ENCODE measurements around the gene ACTRT3. TPM values are rescaled to one million over a fixed set of nuclear protein-coding genes. Genes with fewer than 3 reads are reported as not detected.

The ACTRT3 gene
- total and polyA plus RNA-seq, 2 donors (not counting 3 experiments of a cell fraction or from before 2014, with no cell fraction given): 2.6 to 3.3 TPM

DNA sequence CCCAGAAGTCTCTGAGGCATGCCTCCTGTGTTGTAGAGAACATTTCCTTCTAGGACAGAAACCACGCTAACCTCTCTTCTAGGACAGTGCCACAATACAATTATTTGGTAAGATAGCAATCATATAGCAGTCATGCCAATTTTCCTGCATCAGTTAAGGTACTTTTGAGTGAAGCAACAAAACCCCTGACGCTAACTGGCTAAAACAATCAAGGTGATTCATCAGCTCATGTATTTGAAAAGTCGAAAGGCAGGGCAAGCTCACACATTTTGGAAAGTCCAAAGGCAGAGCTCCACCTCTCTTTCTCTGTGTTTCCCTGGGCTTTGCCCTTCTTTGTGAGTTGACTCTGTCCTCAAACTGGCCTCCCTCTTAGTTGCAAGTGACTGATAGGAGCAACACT is 14.7 kb downstream of the ACTRT3 start:
- no peak overlapping the region for H3K9ac ChIP-seq (replicated peaks; ENCODE audit: extremely low read depth, insufficient read depth, low read length)
- H3K36me3 ChIP-seq (ENCODE audit: control insufficient read depth in 2 of 2, extremely low read depth in 1 of 2, insufficient read depth in 2 of 2, low read length in 2 of 2): no peaks in the 10 kb centered on the region
- no TSS peak for BruUV-seq (replicated peaks)
- no peak overlapping the region for H3K4me2 ChIP-seq (ENCODE audit: insufficient read depth, low read length)
- dilution Hi-C loops (cut with MboI; ENCODE audit: extremely low pct_ligation_motif_present, low sequenced_read_pairs): no loop called here
- no peak for FAIRE-seq
- H2AFZ ChIP-seq (ENCODE audit: low read depth, low read length): no peak overlapping the region
- H3K9me1 ChIP-seq (replicated peaks; ENCODE audit: control insufficient read depth, extremely low read depth, insufficient read depth, low read length): no peaks in the 10 kb centered on the region
- intact Hi-C loops (cut with micrococcal nuclease): no loop called here
- ChIA-PET POLR2A (no interaction called here), CTCF (interaction anchor here (1.9 kb wide), 1 partner anchor 9 kb away, joined by 4 read pairs; no protein-coding TSS in a partner anchor)
- peaks cover 6% of the 10 kb centered on the region for H3K4me1 ChIP-seq (ENCODE audit: control insufficient read depth, extremely low read depth, insufficient read depth, low read length)
- no peaks in the 10 kb centered on the region for H3K9me3 ChIP-seq (replicated peaks; ENCODE audit: control insufficient read depth, insufficient read depth, low read length)
- no peak for TF ChIP-seq POLR2A (IDR thresholded peaks at IDR 0.05; ENCODE audit: low read depth, low read length)
- TF ChIP-seq, protein P1, sequence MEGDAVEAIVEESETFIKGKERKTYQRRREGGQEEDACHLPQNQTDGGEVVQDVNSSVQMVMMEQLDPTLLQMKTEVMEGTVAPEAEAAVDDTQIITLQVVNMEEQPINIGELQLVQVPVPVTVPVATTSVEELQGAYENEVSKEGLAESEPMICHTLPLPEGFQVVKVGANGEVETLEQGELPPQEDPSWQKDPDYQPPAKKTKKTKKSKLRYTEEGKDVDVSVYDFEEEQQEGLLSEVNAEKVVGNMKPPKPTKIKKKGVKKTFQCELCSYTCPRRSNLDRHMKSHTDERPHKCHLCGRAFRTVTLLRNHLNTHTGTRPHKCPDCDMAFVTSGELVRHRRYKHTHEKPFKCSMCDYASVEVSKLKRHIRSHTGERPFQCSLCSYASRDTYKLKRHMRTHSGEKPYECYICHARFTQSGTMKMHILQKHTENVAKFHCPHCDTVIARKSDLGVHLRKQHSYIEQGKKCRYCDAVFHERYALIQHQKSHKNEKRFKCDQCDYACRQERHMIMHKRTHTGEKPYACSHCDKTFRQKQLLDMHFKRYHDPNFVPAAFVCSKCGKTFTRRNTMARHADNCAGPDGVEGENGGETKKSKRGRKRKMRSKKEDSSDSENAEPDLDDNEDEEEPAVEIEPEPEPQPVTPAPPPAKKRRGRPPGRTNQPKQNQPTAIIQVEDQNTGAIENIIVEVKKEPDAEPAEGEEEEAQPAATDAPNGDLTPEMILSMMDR (IDR thresholded peaks at IDR 0.05; ENCODE audit: extremely low read depth in 1 of 2, insufficient read depth in 1 of 2, low read depth in 1 of 2, low read length in 2 of 2): no peak
- no peak for TF ChIP-seq EZH2 (IDR thresholded peaks at IDR 0.05; ENCODE audit: borderline replicate concordance, low read depth, low read length, severe bottlenecking)
- TF ChIP-seq, protein P2, sequence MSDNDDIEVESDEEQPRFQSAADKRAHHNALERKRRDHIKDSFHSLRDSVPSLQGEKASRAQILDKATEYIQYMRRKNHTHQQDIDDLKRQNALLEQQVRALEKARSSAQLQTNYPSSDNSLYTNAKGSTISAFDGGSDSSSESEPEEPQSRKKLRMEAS (IDR thresholded peaks at IDR 0.05; ENCODE audit: insufficient read depth, insufficient read length): no peak
- TF ChIP-seq FOS (IDR thresholded peaks at IDR 0.05; ENCODE audit: borderline replicate concordance, insufficient read depth, low read length): no peak
- no peak for TF ChIP-seq POLR2AphosphoS5 (IDR thresholded peaks at IDR 0.05; ENCODE audit: insufficient read depth, low read depth, low read length)
- no peak for TF ChIP-seq GATA2 (IDR thresholded peaks at IDR 0.05; ENCODE audit: insufficient read depth, insufficient read length, low read depth, low read length)
- TF ChIP-seq MYC (IDR thresholded peaks at IDR 0.05; ENCODE audit: low read depth, low read length): no peak
- TF ChIP-seq JUN (IDR thresholded peaks at IDR 0.05; ENCODE audit: borderline replicate concordance, insufficient read depth, insufficient read length, low read depth): no peak
- H3K79me2 ChIP-seq (ENCODE audit: control insufficient read depth, insufficient read depth, low read length): no peaks in the 10 kb centered on the region
- no peak overlapping the region for H3K4me3 ChIP-seq (replicated peaks in 1 of 3; ENCODE audit: insufficient read depth in 1 of 3, low read depth in 1 of 3, low read length in 3 of 3)
- H3K27me3 ChIP-seq (ENCODE audit: control insufficient read depth in 2 of 2, insufficient read depth in 2 of 2, low read length in 2 of 2): peaks cover 3 to 12% of the 10 kb centered on the region in 2 experiments
- no peak for DNase-seq (ENCODE audit: low read depth, low spot score)
- H4K20me1 ChIP-seq (replicated peaks; ENCODE audit: control insufficient read depth, extremely low read depth, insufficient read depth, low read length): no peaks in the 10 kb centered on the region
- H3K27ac ChIP-seq (ENCODE audit: insufficient read depth, low read depth, low read length): no peak overlapping the region
